CD14-positive monocyte (primary cell): Measurements from ENCODE around the gene BTG2. TPM values are rescaled to one million over a fixed set of nuclear protein-coding genes. Genes with fewer than 3 reads are reported as not detected.

Experiments
- DNase-seq, 3 donors: peaks; one replicate each; pipeline ENCODE4 v3.0.0-alpha.2; 2011 to 2022
- H2AFZ ChIP-seq: 2 replicates; pipeline ENCODE4 v1.6.0; 2012; ENCODE audit warnings: mild to moderate bottlenecking, low read depth, low read length, inconsistent platforms; ENCODE audit not compliant: insufficient read depth, poor library complexity, severe bottlenecking
- H3K27ac ChIP-seq, 2 donors: 1 replicate in 1 of 2; 2 replicates in 1 of 2; pipeline ENCODE4 v1.5.1; 2012 to 2013; ENCODE audit warnings: low read length in 2 of 2, control low read depth in 1 of 2, inconsistent platforms in 1 of 2, low read depth in 1 of 2, mild to moderate bottlenecking in 1 of 2
- H3K27me3 ChIP-seq, 2 donors: one replicate each; pipeline versions ENCODE4 v1.6.0 to v1.6.1; 2011 to 2013; ENCODE audit warnings: low read length in 2 of 2; ENCODE audit not compliant: control insufficient read depth in 2 of 2, insufficient read depth in 2 of 2
- H3K36me3 ChIP-seq, 2 donors: replicated peaks in 1 of 2; 1 replicate in 1 of 2; 2 replicates in 1 of 2; pipeline versions ENCODE4 v1.5.1 to v1.6.1; 2012 to 2013; ENCODE audit warnings: low read length in 2 of 2, control low read depth in 1 of 2, inconsistent platforms in 1 of 2, mild to moderate bottlenecking in 1 of 2; ENCODE audit not compliant: insufficient read depth in 2 of 2, control insufficient read depth in 1 of 2
- H3K4me1 ChIP-seq, 2 donors: 1 replicate in 1 of 2; 2 replicates in 1 of 2; pipeline versions ENCODE4 v1.5.1 to v1.6.1; 2012 to 2013; ENCODE audit warnings: low read length in 2 of 2, control low read depth in 1 of 2, inconsistent platforms in 1 of 2, mild to moderate bottlenecking in 1 of 2, moderate library complexity in 1 of 2; ENCODE audit not compliant: insufficient read depth in 2 of 2, control insufficient read depth in 1 of 2
- H3K4me2 ChIP-seq: replicated peaks from 2 replicates; pipeline ENCODE3; 2012; ENCODE audit warnings: low read length, moderate library complexity, mild to moderate bottlenecking; ENCODE audit not compliant: poor library complexity, severe bottlenecking; ENCODE audit errors: extremely low read depth
- H3K4me3 ChIP-seq, 3 experiments: fragments of 200-600 bp in 1 of 3; sonication (generic) in 1 of 3; replicated peaks in 1 of 3; 1 replicate in 2 of 3; 2 replicates in 1 of 3; pipeline ENCODE4 v1.5.1; 2011 to 2013; ENCODE audit warnings: low read length in 3 of 3, mild to moderate bottlenecking in 3 of 3, control low read depth in 2 of 3, low read depth in 2 of 3, inconsistent platforms in 1 of 3, moderate library complexity in 1 of 3
- H3K79me2 ChIP-seq: 2 replicates; pipeline ENCODE4 v1.6.0; 2012; ENCODE audit warnings: mild to moderate bottlenecking, control low read depth, inconsistent platforms, low read length, moderate library complexity; ENCODE audit not compliant: insufficient read depth
- H3K9ac ChIP-seq: 2 replicates; pipeline ENCODE4 v1.6.0; 2017; ENCODE audit warnings: low read length, mild to moderate bottlenecking; ENCODE audit not compliant: insufficient read depth, poor library complexity, severe bottlenecking
- H3K9me3 ChIP-seq, 2 donors: replicated peaks in 1 of 2; 1 replicate in 1 of 2; 2 replicates in 1 of 2; pipeline versions ENCODE4 v1.5.1 to v1.6.1; 2012 to 2013; ENCODE audit warnings: low read length in 2 of 2, control low read depth in 1 of 2; ENCODE audit not compliant: control insufficient read depth in 1 of 2, insufficient read depth in 1 of 2
- H4K20me1 ChIP-seq: 2 replicates; pipeline ENCODE4 v1.6.0; 2012; ENCODE audit warnings: mild to moderate bottlenecking, low read length, control low read depth, moderate library complexity; ENCODE audit not compliant: insufficient read depth
- H3K27ac Mint-ChIP-seq, 7 donors: one replicate each; pipeline ENCODE4 v1.8.0; 2020; ENCODE audit warnings: mild to moderate bottlenecking in 7 of 7, mixed read lengths in 7 of 7, moderate library complexity in 6 of 7, inconsistent platforms in 2 of 7
- H3K27me3 Mint-ChIP-seq, 3 donors: one replicate each; pipeline ENCODE4 v1.8.0; 2021 to 2022; ENCODE audit warnings: low read depth in 3 of 3, mild to moderate bottlenecking in 3 of 3, mixed read lengths in 3 of 3, moderate library complexity in 3 of 3, inconsistent platforms in 1 of 3
- H3K36me3 Mint-ChIP-seq, 2 donors: one replicate each; pipeline ENCODE4 v1.8.0; 2020; ENCODE audit warnings: mixed read lengths in 2 of 2, inconsistent platforms in 1 of 2, mild to moderate bottlenecking in 1 of 2
- H3K4me1 Mint-ChIP-seq: one replicate; pipeline ENCODE4 v1.8.0; 2020; ENCODE audit warnings: mild to moderate bottlenecking, mixed read lengths
- H3K4me3 Mint-ChIP-seq, 2 donors: one replicate each; pipeline ENCODE4 v1.8.0; 2020; ENCODE audit warnings: mild to moderate bottlenecking in 2 of 2, mixed read lengths in 2 of 2, moderate library complexity in 1 of 2
- H3K9me3 Mint-ChIP-seq, 7 donors: one replicate each; pipeline ENCODE4 v1.8.0; 2020 to 2022; ENCODE audit warnings: mixed read lengths in 7 of 7, mild to moderate bottlenecking in 6 of 7, moderate library complexity in 6 of 7, inconsistent platforms in 2 of 7
- WGBS: methylation state at CpG from one replicate; pipeline ENCODE4 v1.1.5; 2013; ENCODE audit warnings: missing lambda C conversion rate; ENCODE audit not compliant: insufficient coverage; 5-methylcytosine and 5-hydroxymethylcytosine counted together
- intact Hi-C, 2 donors: fragments of 100-400 bp; cut with micrococcal nuclease; formaldehyde crosslinking; loops; one replicate each; pipeline versions ENCODE4 v1.15.0 to v1.15.1; 2023
- polyA plus RNA-seq, 3 donors: library from polyadenylated mRNA; depleted of rRNA in 1 of 3; unstranded in 2 of 3; stranded (reverse) in 1 of 3; fragments of 300-500 nt in 2 of 3; fragments of >200 nt in 1 of 3; fragmentation: Illumina TruSeq in 2 of 3; gene quantifications; 1 replicate in 2 of 3; 2 replicates in 1 of 3; pipeline ENCODE4 v1.2.3, GENCODE V29; 2012 to 2021
- TF ChIP-seq, protein P1 (sequence below): fragments of 200-600 bp; IDR thresholded peaks from one replicate; pipeline ENCODE4 v1.8.0; 2022; ENCODE audit warnings: antibody characterized with exemption, mild to moderate bottlenecking

The BTG2 gene
- polyA plus RNA-seq, 3 donors = 293 to 539 (median 483) TPM

DNA sequence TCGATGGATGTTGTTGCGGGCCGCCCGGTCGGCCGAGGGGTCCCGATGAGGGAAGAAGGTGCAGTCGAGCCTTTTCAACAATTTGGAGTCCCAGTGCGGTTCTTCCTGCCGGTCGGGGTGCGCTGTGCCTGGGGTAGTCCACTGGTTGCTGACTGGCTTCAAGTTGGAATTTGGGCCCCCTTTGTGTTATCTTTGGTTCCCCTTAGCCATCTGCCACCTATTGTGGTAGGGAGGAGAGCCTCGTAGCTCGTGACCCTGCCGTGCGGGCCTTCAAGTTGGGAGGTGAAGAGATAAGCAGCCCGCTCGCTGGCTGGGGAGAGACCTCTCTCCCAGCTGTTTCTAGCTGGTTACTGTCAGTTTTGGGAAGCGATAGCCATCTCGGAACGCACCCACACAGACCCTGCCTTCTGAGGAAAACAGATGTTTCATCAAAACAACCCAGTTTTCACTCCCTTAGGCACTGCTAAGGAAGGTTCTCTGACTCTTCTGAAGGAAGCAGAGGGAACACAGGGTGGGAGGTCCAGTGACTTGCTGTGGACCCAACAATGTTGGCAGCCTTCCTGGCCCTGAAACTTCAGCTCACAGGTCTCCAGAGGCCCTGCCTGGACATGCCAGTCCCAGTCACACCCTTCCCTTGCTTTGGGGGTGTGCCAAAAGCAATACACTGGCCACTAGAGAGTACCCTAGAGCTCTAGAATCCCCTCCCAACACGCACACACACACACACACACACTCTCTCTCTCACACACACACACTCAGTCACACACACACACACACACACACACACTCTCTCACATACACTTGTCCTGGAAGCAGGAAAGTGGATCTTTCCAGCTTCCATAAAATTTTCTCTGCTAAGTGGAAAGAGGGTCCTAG lies 1.0 kb downstream of the BTG2 start:
- Mint-ChIP-seq H3K4me1 (peaks cover 69% of the 10 kb centered on the region), H3K27me3 (peaks cover 0 to 3% (median 2%) of the 10 kb centered on the region in 3 donors), H3K36me3 (peaks cover 46 to 51% of the 10 kb centered on the region in 2 donors), H3K27ac (peak overlapping the region; percentile 93 to 98 (median 97)), H3K9me3 (peaks cover 0 to 5% (median 1%) of the 10 kb centered on the region in 7 donors), H3K4me3 (peak overlapping the region; percentile 93 to 100)
- Histone ChIP-seq H3K36me3 (peaks cover 38 to 50% of the 10 kb centered on the region in 2 donors), H3K9ac (peak overlapping the region; percentile 97), H4K20me1 (peaks cover 60% of the 10 kb centered on the region), H3K9me3 (no peaks in the 10 kb centered on the region), H3K79me2 (peaks cover 46% of the 10 kb centered on the region), H3K4me3 (peak overlapping the region; percentile 81 to 99 (median 97)), H2AFZ (no peak overlapping the region), H3K4me2 (peak overlapping the region; percentile 99), H3K27ac (peak overlapping the region; percentile 98 to 100), H3K27me3 (no peaks in the 10 kb centered on the region), H3K4me1 (peaks cover 43 to 57% of the 10 kb centered on the region in 2 donors)
- TF ChIP-seq, protein P1, sequence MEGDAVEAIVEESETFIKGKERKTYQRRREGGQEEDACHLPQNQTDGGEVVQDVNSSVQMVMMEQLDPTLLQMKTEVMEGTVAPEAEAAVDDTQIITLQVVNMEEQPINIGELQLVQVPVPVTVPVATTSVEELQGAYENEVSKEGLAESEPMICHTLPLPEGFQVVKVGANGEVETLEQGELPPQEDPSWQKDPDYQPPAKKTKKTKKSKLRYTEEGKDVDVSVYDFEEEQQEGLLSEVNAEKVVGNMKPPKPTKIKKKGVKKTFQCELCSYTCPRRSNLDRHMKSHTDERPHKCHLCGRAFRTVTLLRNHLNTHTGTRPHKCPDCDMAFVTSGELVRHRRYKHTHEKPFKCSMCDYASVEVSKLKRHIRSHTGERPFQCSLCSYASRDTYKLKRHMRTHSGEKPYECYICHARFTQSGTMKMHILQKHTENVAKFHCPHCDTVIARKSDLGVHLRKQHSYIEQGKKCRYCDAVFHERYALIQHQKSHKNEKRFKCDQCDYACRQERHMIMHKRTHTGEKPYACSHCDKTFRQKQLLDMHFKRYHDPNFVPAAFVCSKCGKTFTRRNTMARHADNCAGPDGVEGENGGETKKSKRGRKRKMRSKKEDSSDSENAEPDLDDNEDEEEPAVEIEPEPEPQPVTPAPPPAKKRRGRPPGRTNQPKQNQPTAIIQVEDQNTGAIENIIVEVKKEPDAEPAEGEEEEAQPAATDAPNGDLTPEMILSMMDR = no peak
- DNase-seq = peak in 1 of 3 donors; percentile 26
- intact Hi-C loops = loop anchor here in 1 of 2 donors (5.0 kb wide), 2 partner anchors 34 to 36 kb away; no protein-coding TSS in a partner anchor
- 0% methylated on average over 13 of the region's 22 CpGs for WGBS

DNA sequence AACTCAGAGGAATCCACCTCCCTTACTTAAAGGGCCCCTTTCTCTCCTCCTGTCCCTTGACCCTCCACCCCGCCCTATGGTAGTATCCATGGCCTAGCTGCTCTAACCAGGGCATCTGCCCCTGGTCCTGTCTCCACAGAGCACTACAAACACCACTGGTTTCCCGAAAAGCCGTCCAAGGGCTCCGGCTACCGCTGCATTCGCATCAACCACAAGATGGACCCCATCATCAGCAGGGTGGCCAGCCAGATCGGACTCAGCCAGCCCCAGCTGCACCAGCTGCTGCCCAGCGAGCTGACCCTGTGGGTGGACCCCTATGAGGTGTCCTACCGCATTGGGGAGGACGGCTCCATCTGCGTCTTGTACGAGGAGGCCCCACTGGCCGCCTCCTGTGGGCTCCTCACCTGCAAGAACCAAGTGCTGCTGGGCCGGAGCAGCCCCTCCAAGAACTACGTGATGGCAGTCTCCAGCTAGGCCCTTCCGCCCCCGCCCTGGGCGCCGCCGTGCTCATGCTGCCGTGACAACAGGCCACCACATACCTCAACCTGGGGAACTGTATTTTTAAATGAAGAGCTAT lies 1.7 kb downstream of the BTG2 start:
- H3K9me3 Mint-ChIP-seq = peaks cover 0 to 5% (median 1%) of the 10 kb centered on the region in 7 donors
- Histone ChIP-seq H3K27me3 (no peaks in the 10 kb centered on the region), H4K20me1 (peaks cover 68% of the 10 kb centered on the region), H3K79me2 (peaks cover 46% of the 10 kb centered on the region), H3K9me3 (no peaks in the 10 kb centered on the region), H2AFZ (no peak overlapping the region), H3K4me3 (peak overlapping the region; percentile 81 to 99 (median 97)), H3K36me3 (peaks cover 38 to 56% of the 10 kb centered on the region in 2 donors), H3K4me1 (peaks cover 43 to 57% of the 10 kb centered on the region in 2 donors), H3K9ac (peak overlapping the region; percentile 97), H3K4me2 (peak overlapping the region; percentile 99), H3K27ac (peak overlapping the region in 1 of 2 donors; percentile 100)
- H3K4me1 Mint-ChIP-seq = peaks cover 74% of the 10 kb centered on the region
- peaks cover 0 to 3% (median 2%) of the 10 kb centered on the region in 3 donors for H3K27me3 Mint-ChIP-seq
- H3K27ac Mint-ChIP-seq = peak overlapping the region in 6 of 7 donors; percentile 73 to 98 (median 97)
- no peak for DNase-seq
- peak overlapping the region; percentile 93 to 100 for H3K4me3 Mint-ChIP-seq
- intact Hi-C loops = loop anchor here in 1 of 2 donors (5.0 kb wide), 2 partner anchors 35 kb away; no protein-coding TSS in a partner anchor
- TF ChIP-seq, protein P1 = no peak
- WGBS = 54% methylated on average over 10 of the region's 21 CpGs
- peaks cover 49 to 57% of the 10 kb centered on the region in 2 donors for H3K36me3 Mint-ChIP-seq
